HepG2 (cell line): ENCODE measurements around the gene SUPT20HL1. TPM values are rescaled to one million over a fixed set of nuclear protein-coding genes. Genes with fewer than 3 reads are reported as not detected.

Source experiments
- ATAC-seq: fragments of 200-7000 bp; cut with Tn5 transposase; 3 replicates; pipeline ENCODE4 v1.9.1; 2020; ENCODE audit warnings: mild to moderate bottlenecking, moderate library complexity
- BruUV-seq: library from RNA; stranded (reverse); fragments of 400-500 nt; replicated peaks from 2 replicates; lab custom pipeline; 2021; lab: Mats Ljungman, UMichigan
- CTCF ChIA-PET: fragments of 300-600 bp; formaldehyde crosslinking; extraction: SDS; loops from one replicate; lab custom pipeline; 2021; ENCODE audit warnings: low total read pairs, inconsistent platforms, low intra/inter-chr PET ratio; lab: Yijun Ruan, JAX
- POLR2A ChIA-PET: fragments of 350-600 bp; sonication (Branson Sonifier 250); formaldehyde crosslinking; loops from one replicate; lab custom pipeline; 2020; ENCODE audit warnings: antibody characterized with exemption, inconsistent platforms; lab: Yijun Ruan, JAX
- DNase-seq: peaks from one replicate; pipeline ENCODE4 v3.0.0-alpha.2; 2015; ENCODE audit warnings: low spot score
- FAIRE-seq: peaks from 3 replicates; lab custom pipeline; 2011; peaks lifted over from hg19 to GRCh38; lab: Jason Lieb, UNC
- H2AFZ ChIP-seq: one replicate; pipeline ENCODE4 v1.6.1; 2011; ENCODE audit warnings: low read length, inconsistent platforms
- H3K27ac ChIP-seq: fragments of 300-600 bp; 3 replicates; pipeline ENCODE4 v1.8.0; 2011; ENCODE audit warnings: mixed run types, mild to moderate bottlenecking, mixed read lengths, low read length, inconsistent platforms; ENCODE audit not compliant: insufficient read depth; ENCODE audit errors: extremely low read length
- H3K27me3 ChIP-seq, 2 experiments: fragments of 200-600 bp in 1 of 2; 2 replicates in 1 of 2; 3 replicates in 1 of 2; pipeline versions ENCODE4 v1.6.0 to v1.8.0; 2011; ENCODE audit warnings: low read length in 2 of 2, mild to moderate bottlenecking in 2 of 2, moderate library complexity in 2 of 2, inconsistent platforms in 1 of 2; ENCODE audit not compliant: insufficient read depth in 2 of 2, control insufficient read depth in 1 of 2
- H3K36me3 ChIP-seq, 2 experiments: fragments of 200-600 bp in 1 of 2; replicated peaks in 1 of 2; 2 replicates in 1 of 2; 3 replicates in 1 of 2; pipeline versions ENCODE4 v1.5.1 to v1.8.0; 2011; ENCODE audit warnings: low read length in 2 of 2, inconsistent platforms in 1 of 2; ENCODE audit not compliant: insufficient read depth in 2 of 2, control insufficient read depth in 1 of 2
- H3K4me1 ChIP-seq: 2 replicates; pipeline ENCODE4 v1.5.1; 2012; ENCODE audit warnings: low read length, inconsistent platforms; ENCODE audit not compliant: insufficient read depth
- H3K4me2 ChIP-seq: 2 replicates; pipeline ENCODE4 v1.6.0; 2011; ENCODE audit warnings: low read depth, low read length, inconsistent platforms
- H3K4me3 ChIP-seq, 3 experiments: fragments of 200-600 bp in 1 of 3; sonication (generic), shearing (Covaris generic) in 1 of 3; replicated peaks in 1 of 3; 2 replicates each; pipeline ENCODE4 v1.5.1; 2011 to 2016; ENCODE audit warnings: low read length in 3 of 3, inconsistent platforms in 2 of 3, low read depth in 2 of 3, mild to moderate bottlenecking in 2 of 3, control low read depth in 1 of 3, mixed read lengths in 1 of 3; ENCODE audit not compliant: insufficient read depth in 1 of 3
- H3K79me2 ChIP-seq: one replicate; pipeline ENCODE4 v1.6.1; 2011; ENCODE audit warnings: low read length, inconsistent platforms; ENCODE audit not compliant: insufficient read depth
- H3K9ac ChIP-seq: 2 replicates; pipeline ENCODE4 v1.6.0; 2011; ENCODE audit warnings: mild to moderate bottlenecking, low read depth, low read length, inconsistent platforms; ENCODE audit not compliant: insufficient read depth
- H3K9me3 ChIP-seq: 2 replicates; pipeline ENCODE4 v1.5.1; 2012; ENCODE audit warnings: mild to moderate bottlenecking, low read length
- H4K20me1 ChIP-seq: 2 replicates; pipeline ENCODE4 v1.6.0; 2011; ENCODE audit warnings: inconsistent platforms, mild to moderate bottlenecking, low read length, moderate library complexity; ENCODE audit not compliant: insufficient read depth
- ARID2 ChIP-seq: sonication (generic); formaldehyde crosslinking; IDR thresholded peaks from 2 replicates; pipeline ENCODE4 v1.8.1; 2022; ENCODE audit warnings: mild to moderate bottlenecking, missing genetic modification reagents, borderline replicate concordance
- GFI1 ChIP-seq: sonication (generic); formaldehyde crosslinking; IDR thresholded peaks from 2 replicates; pipeline ENCODE4 v1.5.0; 2020; ENCODE audit warnings: missing genetic modification reagents, mild to moderate bottlenecking, borderline replicate concordance
- GTF3A ChIP-seq: sonication (generic); formaldehyde crosslinking; conservative IDR thresholded peaks from 2 replicates; pipeline ENCODE4 v1.4.0; 2020; ENCODE audit warnings: mild to moderate bottlenecking, missing genetic modification reagents
- IRX3 ChIP-seq: sonication (generic); formaldehyde crosslinking; IDR thresholded peaks from 2 replicates; pipeline ENCODE4 v1.8.1; 2023; ENCODE audit warnings: mild to moderate bottlenecking, low read depth, missing genetic modification reagents, borderline replicate concordance
- ISX ChIP-seq: sonication (generic); formaldehyde crosslinking; conservative IDR thresholded peaks from 2 replicates; pipeline ENCODE4 v1.5.0; 2020; ENCODE audit warnings: missing genetic modification reagents
- KDM5A ChIP-seq: fragments of 200-600 bp; sonication (generic); IDR thresholded peaks from 2 replicates; pipeline ENCODE4 v1.7.0; 2018; ENCODE audit warnings: antibody characterized with exemption, mild to moderate bottlenecking, low read length, borderline replicate concordance
- PAF1 ChIP-seq: IDR thresholded peaks from 2 replicates; pipeline ENCODE4 v1.6.1; 2016; ENCODE audit warnings: missing genetic modification reagents, missing compliant biosample characterization
- PCBP2 ChIP-seq: fragments of 200-400 bp; formaldehyde crosslinking; optimal IDR thresholded peaks from 2 replicates; pipeline ENCODE3; 2018; ENCODE audit warnings: low read length, low read depth; ENCODE audit not compliant: poor library complexity, severe bottlenecking
- RBFOX2 ChIP-seq: fragments of 200-400 bp; formaldehyde crosslinking; IDR thresholded peaks from 2 replicates; pipeline ENCODE4 v1.6.1; 2017; ENCODE audit warnings: low read depth, mild to moderate bottlenecking, low read length
- ZFP36 ChIP-seq: fragments of 150-350 bp; IDR thresholded peaks from 2 replicates; pipeline ENCODE4 v1.6.1; 2018; ENCODE audit warnings: borderline replicate concordance, low read length, low read depth; ENCODE audit not compliant: partially characterized antibody
- ZMAT3 ChIP-seq: sonication (generic); formaldehyde crosslinking; conservative IDR thresholded peaks from 2 replicates; pipeline ENCODE4 v1.7.0; 2021; ENCODE audit warnings: missing genetic modification reagents
- ZNF10 ChIP-seq: sonication (generic); formaldehyde crosslinking; IDR thresholded peaks from 2 replicates; pipeline ENCODE4 v1.4.0; 2020; ENCODE audit warnings: mild to moderate bottlenecking, low read depth, missing genetic modification reagents, borderline replicate concordance
- ZNF124 ChIP-seq: sonication (generic); formaldehyde crosslinking; IDR thresholded peaks from 2 replicates; pipeline ENCODE4 v1.4.0; 2020; ENCODE audit warnings: missing genetic modification reagents
- ZNF691 ChIP-seq: sonication (generic); formaldehyde crosslinking; IDR thresholded peaks from 2 replicates; pipeline ENCODE4 v1.4.0; 2020; ENCODE audit warnings: missing genetic modification reagents, low read depth, mild to moderate bottlenecking, borderline replicate concordance
- ZSCAN12 ChIP-seq: sonication (generic); formaldehyde crosslinking; IDR thresholded peaks from 2 replicates; pipeline ENCODE4 v1.9.0; 2021; ENCODE audit warnings: mild to moderate bottlenecking, missing genetic modification reagents
- WGBS: methylation state at CpG from one replicate; pipeline ENCODE4 v1.1.6; 2017; ENCODE audit warnings: low lambda C conversion rate; 5-methylcytosine and 5-hydroxymethylcytosine counted together
- in situ Hi-C: cut with HindIII; loops from 2 replicates; pipeline ENCODE4 v1.10.0; 2017; ENCODE audit warnings: low pct_unique_long_range_greater_than_20kb; ENCODE audit not compliant: extremely low pct_ligation_motif_present
- intact Hi-C: fragments of 100-400 bp; cut with micrococcal nuclease; formaldehyde crosslinking; loops from one replicate; pipeline ENCODE4 v1.10.0; 2022; ENCODE audit not compliant: unreplicated experiment
- polyA plus RNA-seq, 8 experiments: library from polyadenylated mRNA; depleted of rRNA in 3 of 8; stranded (reverse) in 7 of 8; unstranded in 1 of 8; fragments of >200 nt; fragmentation: Illumina TruSeq in 4 of 8; extraction: Trizol in 4 of 8; gene quantifications; 2 replicates each; pipeline versions ENCODE4 v1.2.1 to v1.2.3, GENCODE V29; 2011 to 2016; ENCODE audit warnings: low read depth in 4 of 8, missing spikeins in 1 of 8, mixed read lengths in 1 of 8; ENCODE audit not compliant: insufficient read depth in 1 of 8
- total RNA-seq, 5 experiments: library from RNA; depleted of rRNA; stranded (reverse); fragments of >200 nt; fragmentation: Illumina TruSeq; extraction: Trizol; gene quantifications; 2 replicates each; pipeline ENCODE4 v1.2.3, GENCODE V29; 2016; ENCODE audit warnings: low read depth in 1 of 5
- TF ChIP-seq, protein P1 (sequence below): sonication (generic); formaldehyde crosslinking; IDR thresholded peaks from 2 replicates; pipeline ENCODE4 v1.8.0; 2022; ENCODE audit warnings: mild to moderate bottlenecking, missing genetic modification reagents, borderline replicate concordance
- TF ChIP-seq, protein P2 (sequence below): sonication (generic); formaldehyde crosslinking; IDR thresholded peaks from 2 replicates; pipeline ENCODE4 v1.4.0; 2020; ENCODE audit warnings: missing genetic modification reagents

SUPT20HL1 gene
- total and polyA plus RNA-seq, 2 of the 13 experiments (the other 11 are each of a cell fraction or from before 2014, with no cell fraction given), result not detected

DNA sequence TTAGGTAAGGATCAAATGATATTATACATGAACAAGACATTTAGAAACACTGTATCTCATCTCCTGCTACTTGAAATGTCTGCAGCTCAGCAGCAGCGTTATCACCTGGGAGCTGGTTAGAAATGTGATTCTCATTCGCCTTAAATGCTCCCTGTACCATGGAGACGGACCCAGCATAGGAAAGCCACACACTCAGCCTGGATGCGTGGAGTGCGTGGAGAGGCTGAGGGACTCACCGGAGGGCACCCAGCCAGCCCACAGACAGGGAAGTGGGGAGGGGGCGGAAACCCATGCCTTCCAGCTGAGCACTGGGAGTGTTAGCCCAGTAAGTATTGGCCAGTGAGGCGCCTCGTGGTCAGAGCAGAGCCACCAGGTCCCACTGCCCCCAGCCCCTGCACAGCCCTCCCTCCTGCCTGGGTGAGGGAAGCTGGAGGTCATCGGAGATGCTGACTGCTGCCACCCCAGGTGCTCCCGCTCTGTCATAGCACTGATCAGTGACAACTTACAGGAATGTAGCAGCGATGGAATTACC lies 15.2 kb downstream of the SUPT20HL1 start:
- H3K79me2 ChIP-seq, result no peaks in the 10 kb centered on the region
- no peaks in the 10 kb centered on the region for H3K9me3 ChIP-seq
- ATAC-seq (no peak), DNase-seq (no peak), FAIRE-seq (no peak)
- intact Hi-C loops, result no loop called here
- in situ Hi-C loops, result no loop called here
- CTCF ChIA-PET, result no interaction called here
- no peak overlapping the region for H3K4me2 ChIP-seq
- H4K20me1 ChIP-seq, result no peaks in the 10 kb centered on the region
- H3K4me1 ChIP-seq, result no peaks in the 10 kb centered on the region
- no peak overlapping the region for H2AFZ ChIP-seq
- BruUV-seq, result no TSS peak
- no peaks in the 10 kb centered on the region for H3K36me3 ChIP-seq
- H3K27ac ChIP-seq, result no peak overlapping the region
- no peaks in the 10 kb centered on the region for H3K27me3 ChIP-seq
- POLR2A ChIA-PET, result no interaction called here
- H3K9ac ChIP-seq, result no peak overlapping the region
- no peak overlapping the region for H3K4me3 ChIP-seq
- TF ChIP-seq ISX (CRISPR knock-in tag) (no peak), PCBP2 (no peak), ZNF691 (CRISPR knock-in tag) (no peak), IRX3 (CRISPR knock-in tag) (no peak), RBFOX2 (no peak), ZNF124 (no peak), KDM5A (no peak), ZMAT3 (CRISPR knock-in tag) (no peak), PAF1 (no peak), ZFP36 (no peak), ZNF10 (no peak), GFI1 (CRISPR knock-in tag) (no peak), ARID2 (CRISPR knock-in tag) (no peak), GTF3A (CRISPR knock-in tag) (no peak), ZSCAN12 (CRISPR knock-in tag) (no peak)
- TF ChIP-seq, protein P1, sequence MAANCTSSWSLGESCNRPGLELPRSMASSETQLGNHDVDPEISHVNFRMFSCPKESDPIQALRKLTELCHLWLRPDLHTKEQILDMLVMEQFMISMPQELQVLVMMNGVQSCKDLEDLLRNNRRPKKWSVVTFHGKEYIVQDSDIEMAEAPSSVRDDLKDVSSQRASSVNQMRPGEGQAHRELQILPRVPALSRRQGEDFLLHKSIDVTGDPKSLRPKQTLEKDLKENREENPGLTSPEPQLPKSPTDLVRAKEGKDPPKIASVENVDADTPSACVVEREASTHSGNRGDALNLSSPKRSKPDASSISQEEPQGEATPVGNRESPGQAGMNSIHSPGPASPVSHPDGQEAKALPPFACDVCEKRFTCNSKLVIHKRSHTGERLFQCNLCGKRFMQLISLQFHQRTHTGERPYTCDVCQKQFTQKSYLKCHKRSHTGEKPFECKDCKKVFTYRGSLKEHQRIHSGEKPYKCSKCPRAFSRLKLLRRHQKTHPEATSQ, result no peak
- TF ChIP-seq, protein P2, sequence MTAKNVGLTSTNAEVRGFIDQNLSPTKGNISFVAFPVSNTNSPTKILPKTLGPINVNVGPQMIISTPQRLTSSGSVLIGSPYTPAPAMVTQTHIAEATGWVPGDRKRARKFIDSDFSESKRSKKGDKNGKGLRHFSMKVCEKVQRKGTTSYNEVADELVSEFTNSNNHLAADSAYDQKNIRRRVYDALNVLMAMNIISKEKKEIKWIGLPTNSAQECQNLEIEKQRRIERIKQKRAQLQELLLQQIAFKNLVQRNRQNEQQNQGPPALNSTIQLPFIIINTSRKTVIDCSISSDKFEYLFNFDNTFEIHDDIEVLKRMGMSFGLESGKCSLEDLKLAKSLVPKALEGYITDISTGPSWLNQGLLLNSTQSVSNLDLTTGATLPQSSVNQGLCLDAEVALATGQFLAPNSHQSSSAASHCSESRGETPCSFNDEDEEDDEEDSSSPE, result no peak
- 0% methylated on average over 1 of the region's 12 CpGs for WGBS
